Chondrocyte (in vitro differentiated cells): ENCODE results near the gene CNNM2. TPM values are rescaled to one million over a fixed set of nuclear protein-coding genes. Genes with fewer than 3 reads are reported as not detected.

Experiments used
- DNase-seq: peaks from one replicate; pipeline ENCODE4 v3.0.0; 2021; ENCODE audit warnings: mixed read lengths, low spot score
- H3K27ac Mint-ChIP-seq: one replicate; pipeline ENCODE4 v1.8.0; 2021; ENCODE audit warnings: mild to moderate bottlenecking, moderate library complexity, mixed read lengths; ENCODE audit not compliant: unreplicated experiment
- H3K27me3 Mint-ChIP-seq: 2 replicates; pipeline ENCODE4 v1.8.0; 2021; ENCODE audit warnings: low read depth, mixed read lengths
- H3K36me3 Mint-ChIP-seq: 2 replicates; pipeline ENCODE4 v1.8.0; 2021; ENCODE audit warnings: low read depth, mixed read lengths
- H3K4me1 Mint-ChIP-seq: 2 replicates; pipeline ENCODE4 v1.8.0; 2021; ENCODE audit warnings: low read depth, mild to moderate bottlenecking, mixed read lengths
- H3K4me3 Mint-ChIP-seq: one replicate; pipeline ENCODE4 v1.8.0; 2021; ENCODE audit warnings: mild to moderate bottlenecking, moderate library complexity, mixed read lengths; ENCODE audit not compliant: unreplicated experiment
- H3K9me3 Mint-ChIP-seq: 2 replicates; pipeline ENCODE4 v1.8.0; 2021; ENCODE audit warnings: low read depth, mixed read lengths
- total RNA-seq: library from RNA; stranded (reverse); gene quantifications from 3 replicates; pipeline ENCODE4 v1.2.1, GENCODE V29; 2021
- TF ChIP-seq, protein P1 (sequence below): fragments of 200-600 bp; sonication (generic); IDR thresholded peaks from 2 replicates; pipeline ENCODE4 v1.5.0; 2021; ENCODE audit warnings: antibody characterized with exemption, mild to moderate bottlenecking, moderate library complexity

Gene CNNM2
- total RNA-seq, 1 donor from 2014 or later, result 36.8 TPM

DNA sequence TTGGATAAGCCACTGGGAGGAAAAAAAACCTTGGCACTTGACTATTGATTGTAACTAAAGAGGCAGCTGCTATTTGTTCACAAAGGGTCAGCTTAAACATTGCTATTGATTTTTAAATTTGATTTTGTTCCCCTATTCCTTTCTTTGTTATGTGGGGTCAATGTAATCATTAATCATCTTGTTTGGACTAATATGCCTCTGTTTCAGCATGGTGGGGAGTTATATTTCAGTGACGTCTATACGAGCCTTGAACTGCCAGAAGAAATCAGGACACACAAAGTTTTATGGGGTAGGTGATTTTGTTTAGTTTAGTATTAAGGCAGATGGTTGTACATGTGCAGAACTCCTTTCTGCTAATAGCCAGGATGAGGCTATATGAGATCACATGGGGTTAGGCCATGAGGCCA lies 41.3 kb upstream of the CNNM2 start:
- no peaks in the 10 kb centered on the region for H3K27me3 Mint-ChIP-seq
- no peak for DNase-seq
- no peaks in the 10 kb centered on the region for H3K9me3 Mint-ChIP-seq
- TF ChIP-seq, protein P1, sequence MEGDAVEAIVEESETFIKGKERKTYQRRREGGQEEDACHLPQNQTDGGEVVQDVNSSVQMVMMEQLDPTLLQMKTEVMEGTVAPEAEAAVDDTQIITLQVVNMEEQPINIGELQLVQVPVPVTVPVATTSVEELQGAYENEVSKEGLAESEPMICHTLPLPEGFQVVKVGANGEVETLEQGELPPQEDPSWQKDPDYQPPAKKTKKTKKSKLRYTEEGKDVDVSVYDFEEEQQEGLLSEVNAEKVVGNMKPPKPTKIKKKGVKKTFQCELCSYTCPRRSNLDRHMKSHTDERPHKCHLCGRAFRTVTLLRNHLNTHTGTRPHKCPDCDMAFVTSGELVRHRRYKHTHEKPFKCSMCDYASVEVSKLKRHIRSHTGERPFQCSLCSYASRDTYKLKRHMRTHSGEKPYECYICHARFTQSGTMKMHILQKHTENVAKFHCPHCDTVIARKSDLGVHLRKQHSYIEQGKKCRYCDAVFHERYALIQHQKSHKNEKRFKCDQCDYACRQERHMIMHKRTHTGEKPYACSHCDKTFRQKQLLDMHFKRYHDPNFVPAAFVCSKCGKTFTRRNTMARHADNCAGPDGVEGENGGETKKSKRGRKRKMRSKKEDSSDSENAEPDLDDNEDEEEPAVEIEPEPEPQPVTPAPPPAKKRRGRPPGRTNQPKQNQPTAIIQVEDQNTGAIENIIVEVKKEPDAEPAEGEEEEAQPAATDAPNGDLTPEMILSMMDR, result no peak
- H3K36me3 Mint-ChIP-seq, result peaks cover 3% of the 10 kb centered on the region
- H3K27ac Mint-ChIP-seq, result no peak overlapping the region
- H3K4me1 Mint-ChIP-seq, result peaks cover 3% of the 10 kb centered on the region
- H3K4me3 Mint-ChIP-seq, result no peak overlapping the region

DNA sequence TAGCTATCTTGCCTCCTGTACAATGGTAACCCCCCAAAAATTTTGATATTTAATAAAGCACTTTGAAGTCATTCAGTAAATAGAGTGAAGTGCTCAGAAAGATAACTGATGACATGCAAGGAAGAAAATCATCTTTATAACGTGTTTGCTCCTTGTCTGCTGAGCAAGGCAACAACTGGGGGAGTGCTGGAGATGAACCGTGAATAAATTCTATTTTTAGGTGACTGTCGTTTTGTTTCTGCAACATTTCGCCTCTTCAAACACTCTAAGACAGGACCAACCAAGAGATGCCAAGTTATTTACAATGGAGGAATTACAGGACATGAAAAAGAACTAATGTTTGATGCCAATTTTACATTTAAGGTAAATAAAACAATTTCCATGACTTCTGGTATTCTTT lies 39.5 kb upstream of the CNNM2 start:
- TF ChIP-seq, protein P1, result no peak
- H3K9me3 Mint-ChIP-seq, result no peaks in the 10 kb centered on the region
- H3K36me3 Mint-ChIP-seq, result peaks cover 3% of the 10 kb centered on the region
- no peak overlapping the region for H3K4me3 Mint-ChIP-seq
- DNase-seq, result no peak
- no peak overlapping the region for H3K27ac Mint-ChIP-seq
- no peaks in the 10 kb centered on the region for H3K27me3 Mint-ChIP-seq
- no peaks in the 10 kb centered on the region for H3K4me1 Mint-ChIP-seq

DNA sequence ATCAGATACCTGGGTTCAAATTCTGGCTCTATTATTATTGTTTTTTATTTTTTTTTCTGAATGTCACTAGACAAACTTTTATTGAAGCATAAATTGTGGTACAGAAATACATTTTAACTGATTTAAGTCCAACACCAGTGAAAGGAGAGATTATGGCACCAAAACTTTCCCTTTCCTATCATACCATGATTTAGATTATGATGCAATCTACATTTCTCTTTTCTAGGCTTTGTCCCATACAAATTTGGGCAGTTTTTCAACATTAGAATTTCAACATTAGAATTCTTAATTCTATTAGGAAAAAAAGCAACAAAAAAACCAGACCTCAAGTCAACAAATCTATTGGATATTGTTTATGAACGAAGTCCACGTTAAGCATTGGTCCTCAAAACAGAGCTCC lies 37.8 kb upstream of the CNNM2 start:
- Mint-ChIP-seq H3K27ac (no peak overlapping the region), H3K27me3 (no peaks in the 10 kb centered on the region), H3K4me1 (no peaks in the 10 kb centered on the region), H3K9me3 (no peaks in the 10 kb centered on the region), H3K36me3 (no peaks in the 10 kb centered on the region), H3K4me3 (no peak overlapping the region)
- no peak for DNase-seq
- TF ChIP-seq, protein P1, result no peak

DNA sequence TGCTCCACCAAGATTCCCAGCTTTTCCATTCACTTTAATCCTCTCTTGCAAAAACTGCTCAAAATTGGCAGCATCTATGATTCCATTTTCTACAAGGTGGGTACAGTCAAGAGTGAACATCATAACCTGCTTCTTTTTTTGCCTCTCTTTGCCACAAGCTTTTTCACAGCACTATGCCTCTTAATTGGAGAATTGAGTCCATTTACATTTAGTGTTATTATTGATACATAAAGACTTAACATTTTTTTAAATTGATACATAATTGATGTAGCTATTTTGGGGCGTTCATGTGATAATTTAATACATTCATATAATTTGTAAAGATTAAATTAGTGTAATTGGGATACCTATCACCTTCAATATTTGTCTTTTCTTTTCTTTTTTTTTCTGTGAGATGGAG lies 30.0 kb upstream of the CNNM2 start:
- peaks cover 13% of the 10 kb centered on the region for H3K36me3 Mint-ChIP-seq
- TF ChIP-seq, protein P1, result no peak

DNA sequence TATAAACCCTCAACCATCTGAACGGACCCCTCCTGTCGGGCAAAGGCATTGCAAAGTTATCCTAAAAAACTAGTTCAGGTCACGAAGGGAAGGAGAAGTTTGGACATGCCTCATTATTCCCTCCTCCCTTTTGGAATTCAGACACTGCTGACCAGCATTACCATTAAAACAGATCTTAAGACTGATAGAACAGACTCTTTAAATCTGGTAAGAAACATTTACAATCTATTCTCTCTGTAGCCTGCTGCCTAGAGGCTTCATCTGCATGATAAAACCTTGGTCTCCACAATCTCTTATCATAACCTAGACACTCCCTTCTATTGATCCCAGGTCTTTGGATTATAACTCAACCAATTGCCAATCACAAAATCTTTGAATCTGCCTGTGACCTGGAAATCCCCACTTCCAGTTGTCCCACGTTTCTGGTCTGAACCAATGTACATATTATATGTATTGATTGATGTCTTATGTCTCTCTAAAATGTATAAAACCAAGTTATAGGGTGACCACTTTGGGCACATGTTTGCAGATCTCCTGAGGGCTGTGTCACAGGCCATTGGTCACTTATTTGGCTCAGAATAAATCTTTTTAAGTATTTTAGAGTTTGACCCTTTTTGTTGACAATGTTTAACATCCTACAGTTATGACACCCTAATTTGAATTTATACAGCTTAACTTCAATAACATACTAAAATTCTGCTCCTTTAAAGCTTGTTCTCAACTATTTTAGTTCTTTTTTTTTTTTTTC lies 23.5 kb upstream of the CNNM2 start:
- Mint-ChIP-seq H3K4me3 (no peak overlapping the region), H3K27ac (no peak overlapping the region), H3K9me3 (no peaks in the 10 kb centered on the region), H3K27me3 (no peaks in the 10 kb centered on the region), H3K4me1 (no peaks in the 10 kb centered on the region), H3K36me3 (peaks cover 6% of the 10 kb centered on the region)
- no peak for DNase-seq
- TF ChIP-seq, protein P1, result no peak

More for the DNA sequence above, 30.0 kb upstream of the CNNM2 start:
- H3K4me3 Mint-ChIP-seq, result no peak overlapping the region
- H3K4me1 Mint-ChIP-seq, result no peaks in the 10 kb centered on the region
- peaks cover 6% of the 10 kb centered on the region for H3K9me3 Mint-ChIP-seq
- no peak for DNase-seq
- no peak overlapping the region for H3K27ac Mint-ChIP-seq
- no peaks in the 10 kb centered on the region for H3K27me3 Mint-ChIP-seq
